ENCODE data around the gene BCAS3.

The BCAS3 gene

DNA sequence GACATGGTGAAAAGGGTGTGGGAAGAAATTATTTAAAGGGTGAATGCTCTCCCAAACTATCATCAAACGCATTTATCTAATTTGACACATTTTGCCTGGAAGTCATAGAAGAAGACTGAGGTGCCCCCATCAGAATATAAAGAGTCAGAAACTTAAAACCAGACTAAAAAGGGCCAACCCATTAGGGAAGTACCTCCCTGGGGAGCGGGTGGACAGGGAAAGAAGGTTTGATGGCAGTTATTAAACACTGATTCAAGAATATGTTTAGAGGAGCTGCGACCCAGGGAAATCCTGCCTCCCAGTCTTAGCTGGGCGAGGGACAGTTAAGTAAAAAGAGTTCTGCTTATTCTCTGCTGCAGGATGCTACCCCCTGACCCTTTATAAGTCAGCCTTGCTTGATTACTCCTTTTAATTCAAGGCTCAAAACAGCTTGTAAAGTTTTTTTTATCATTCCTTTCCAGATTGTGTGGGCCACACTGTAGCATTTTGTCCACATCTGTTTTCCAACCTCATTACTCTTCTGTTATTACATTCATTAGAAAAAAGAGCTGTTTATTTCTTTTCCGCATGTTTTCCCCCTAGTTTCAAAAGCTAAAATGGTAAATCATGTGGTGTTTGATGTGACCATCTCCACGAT lies 583.5 kb downstream of the BCAS3 start:
- TF ChIP-seq, protein P1, sequence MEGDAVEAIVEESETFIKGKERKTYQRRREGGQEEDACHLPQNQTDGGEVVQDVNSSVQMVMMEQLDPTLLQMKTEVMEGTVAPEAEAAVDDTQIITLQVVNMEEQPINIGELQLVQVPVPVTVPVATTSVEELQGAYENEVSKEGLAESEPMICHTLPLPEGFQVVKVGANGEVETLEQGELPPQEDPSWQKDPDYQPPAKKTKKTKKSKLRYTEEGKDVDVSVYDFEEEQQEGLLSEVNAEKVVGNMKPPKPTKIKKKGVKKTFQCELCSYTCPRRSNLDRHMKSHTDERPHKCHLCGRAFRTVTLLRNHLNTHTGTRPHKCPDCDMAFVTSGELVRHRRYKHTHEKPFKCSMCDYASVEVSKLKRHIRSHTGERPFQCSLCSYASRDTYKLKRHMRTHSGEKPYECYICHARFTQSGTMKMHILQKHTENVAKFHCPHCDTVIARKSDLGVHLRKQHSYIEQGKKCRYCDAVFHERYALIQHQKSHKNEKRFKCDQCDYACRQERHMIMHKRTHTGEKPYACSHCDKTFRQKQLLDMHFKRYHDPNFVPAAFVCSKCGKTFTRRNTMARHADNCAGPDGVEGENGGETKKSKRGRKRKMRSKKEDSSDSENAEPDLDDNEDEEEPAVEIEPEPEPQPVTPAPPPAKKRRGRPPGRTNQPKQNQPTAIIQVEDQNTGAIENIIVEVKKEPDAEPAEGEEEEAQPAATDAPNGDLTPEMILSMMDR (conservative IDR thresholded peaks at IDR 0.05; ENCODE audit: low read depth, low read length) = no peak
- H3K4me3 ChIP-seq (ENCODE audit: low read length) = no peak overlapping the region
- DNase-seq (ENCODE audit: low read depth) = no peak

DNA sequence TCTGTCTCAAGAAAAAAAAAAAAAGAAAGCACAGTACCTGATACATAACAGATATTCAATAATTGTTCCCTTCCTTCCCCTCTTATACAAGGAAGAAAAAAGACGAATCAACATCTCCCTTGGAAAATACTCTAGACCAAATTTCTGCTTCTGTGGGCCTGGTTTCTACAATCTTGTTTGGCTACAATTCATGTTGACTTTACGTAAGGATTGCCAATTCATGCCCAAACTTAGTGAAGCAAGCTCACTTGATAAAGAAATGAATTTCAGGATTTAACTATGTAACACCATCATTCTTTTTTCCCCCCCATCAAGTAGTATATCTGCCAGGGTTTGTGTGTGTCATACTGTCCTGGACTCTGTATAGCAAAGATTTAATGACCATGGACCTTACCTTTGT lies 587.7 kb downstream of the BCAS3 start:
- no peak overlapping the region for H3K4me3 ChIP-seq (ENCODE audit: low read length)
- DNase-seq (ENCODE audit: low read depth) = no peak
- TF ChIP-seq, protein P1 (conservative IDR thresholded peaks at IDR 0.05; ENCODE audit: low read depth, low read length) = no peak

- DNase-seq (ENCODE audit: low read depth) = no peak
- TF ChIP-seq, protein P1 (conservative IDR thresholded peaks at IDR 0.05; ENCODE audit: low read depth, low read length) = no peak
- no peak overlapping the region for H3K4me3 ChIP-seq (ENCODE audit: low read length)
Measured at GRCh38 chr17:61267847-61268246, 590.2 kb downstream of the BCAS3 start.

- H3K4me3 ChIP-seq (ENCODE audit: low read length) = no peak overlapping the region
- DNase-seq (ENCODE audit: low read depth) = no peak
- TF ChIP-seq, protein P1 (conservative IDR thresholded peaks at IDR 0.05; ENCODE audit: low read depth, low read length) = no peak
Measured at GRCh38 chr17:61275395-61275794, 597.7 kb downstream of the BCAS3 start.

- TF ChIP-seq, protein P1 (conservative IDR thresholded peaks at IDR 0.05; ENCODE audit: low read depth, low read length) = no peak
- no peak for DNase-seq (ENCODE audit: low read depth)
- no peak overlapping the region for H3K4me3 ChIP-seq (ENCODE audit: low read length)
Measured at GRCh38 chr17:61276806-61277205, 599.2 kb downstream of the BCAS3 start.

- no peak for DNase-seq (ENCODE audit: low read depth)
- TF ChIP-seq, protein P1 (conservative IDR thresholded peaks at IDR 0.05; ENCODE audit: low read depth, low read length) = no peak
Measured at GRCh38 chr17:61279476-61280145, 602.0 kb downstream of the BCAS3 start.

GRCh38 chr17:61280338-61280737 lies 602.7 kb downstream of the BCAS3 start:
- DNase-seq (ENCODE audit: low read depth) = no peak

More at GRCh38 chr17:61279476-61280145, 602.0 kb downstream of the BCAS3 start:
- H3K4me3 ChIP-seq (ENCODE audit: low read length) = no peak overlapping the region

More at GRCh38 chr17:61280338-61280737, 602.7 kb downstream of the BCAS3 start:
- TF ChIP-seq, protein P1 (conservative IDR thresholded peaks at IDR 0.05; ENCODE audit: low read depth, low read length) = no peak
- H3K4me3 ChIP-seq (ENCODE audit: low read length) = no peak overlapping the region
